ENCODE data around the gene STAM.

DNA sequence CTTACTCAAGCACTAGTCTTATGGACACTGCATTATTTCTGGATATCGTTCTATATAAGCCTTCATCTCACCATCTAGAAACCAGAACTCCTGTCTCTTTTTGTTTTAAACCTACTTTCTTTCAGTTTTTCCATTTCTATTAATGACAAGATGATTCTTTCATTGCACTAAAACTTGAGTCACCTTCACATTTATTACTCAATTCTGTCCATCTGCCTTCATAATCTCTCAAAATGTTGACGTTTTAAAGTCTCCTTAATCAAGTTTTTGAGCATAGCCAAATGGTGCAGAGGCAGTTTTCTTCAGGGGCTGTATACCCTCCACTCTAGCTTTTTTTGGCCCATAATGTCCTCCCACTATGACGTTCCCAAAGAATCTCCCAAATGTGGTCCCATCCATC is 17.6 kb downstream of the STAM start:
- TF ChIP-seq ZNF274 (IDR thresholded peaks at IDR 0.05; ENCODE audit: low read length) (no peak), ZNF274 (tag by site-specific recombination; IDR thresholded peaks at IDR 0.05; ENCODE audit: borderline replicate concordance) (no peak), ZNF518A (tag by site-specific recombination; conservative IDR thresholded peaks at IDR 0.05; ENCODE audit: low read depth) (no peak), ZNF157 (tag by site-specific recombination; IDR thresholded peaks at IDR 0.05) (no peak), CTCF (tag by site-specific recombination; IDR thresholded peaks at IDR 0.05) (no peak), ZNF24 (tag by site-specific recombination; IDR thresholded peaks at IDR 0.05) (no peak), ZBTB26 (tag by site-specific recombination; optimal IDR thresholded peaks at IDR 0.05) (no peak), ZNF211 (tag by site-specific recombination; IDR thresholded peaks at IDR 0.05; ENCODE audit: low read depth) (no peak), GFI1B (tag by site-specific recombination; IDR thresholded peaks at IDR 0.05) (no peak), ZNF830 (tag by site-specific recombination; IDR thresholded peaks at IDR 0.05; ENCODE audit: low read depth) (no peak), ZBTB17 (tag by site-specific recombination; IDR thresholded peaks at IDR 0.05) (no peak)
- TF ChIP-seq, protein P1, sequence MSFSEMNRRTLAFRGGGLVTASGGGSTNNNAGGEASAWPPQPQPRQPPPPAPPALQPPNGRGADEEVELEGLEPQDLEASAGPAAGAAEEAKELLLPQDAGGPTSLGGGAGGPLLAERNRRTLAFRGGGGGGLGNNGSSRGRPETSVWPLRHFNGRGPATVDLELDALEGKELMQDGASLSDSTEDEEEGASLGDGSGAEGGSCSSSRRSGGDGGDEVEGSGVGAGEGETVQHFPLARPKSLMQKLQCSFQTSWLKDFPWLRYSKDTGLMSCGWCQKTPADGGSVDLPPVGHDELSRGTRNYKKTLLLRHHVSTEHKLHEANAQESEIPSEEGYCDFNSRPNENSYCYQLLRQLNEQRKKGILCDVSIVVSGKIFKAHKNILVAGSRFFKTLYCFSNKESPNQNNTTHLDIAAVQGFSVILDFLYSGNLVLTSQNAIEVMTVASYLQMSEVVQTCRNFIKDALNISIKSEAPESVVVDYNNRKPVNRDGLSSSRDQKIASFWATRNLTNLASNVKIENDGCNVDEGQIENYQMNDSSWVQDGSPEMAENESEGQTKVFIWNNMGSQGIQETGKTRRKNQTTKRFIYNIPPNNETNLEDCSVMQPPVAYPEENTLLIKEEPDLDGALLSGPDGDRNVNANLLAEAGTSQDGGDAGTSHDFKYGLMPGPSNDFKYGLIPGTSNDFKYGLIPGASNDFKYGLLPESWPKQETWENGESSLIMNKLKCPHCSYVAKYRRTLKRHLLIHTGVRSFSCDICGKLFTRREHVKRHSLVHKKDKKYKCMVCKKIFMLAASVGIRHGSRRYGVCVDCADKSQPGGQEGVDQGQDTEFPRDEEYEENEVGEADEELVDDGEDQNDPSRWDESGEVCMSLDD (tag by site-specific recombination; IDR thresholded peaks at IDR 0.05) = no peak
